Loucy (cell line): ENCODE results near the gene RHOD.

Experiments
- H2AFZ ChIP-seq: fragments of 200-600 bp; sonication (generic); 2 replicates; pipeline ENCODE4 v1.6.0; 2016; ENCODE audit warnings: antibody characterized with exemption, mild to moderate bottlenecking, low read length, moderate library complexity
- H3F3A ChIP-seq: fragments of 200-600 bp; 2 replicates; pipeline ENCODE4 v1.6.0; 2016; ENCODE audit warnings: antibody characterized with exemption, low read depth, mild to moderate bottlenecking
- H3K27me3 ChIP-seq: fragments of 200-600 bp; sonication (generic); 2 replicates; pipeline ENCODE4 v1.6.1; 2014; ENCODE audit warnings: low read length, mild to moderate bottlenecking; ENCODE audit not compliant: insufficient read depth, poor library complexity, severe bottlenecking
- H3K36me3 ChIP-seq: fragments of 200-600 bp; sonication (generic); 2 replicates; pipeline ENCODE4 v1.6.1; 2016; ENCODE audit warnings: low read length; ENCODE audit not compliant: insufficient read depth
- H3K4me1 ChIP-seq: fragments of 200-600 bp; sonication (generic); 2 replicates; pipeline ENCODE4 v1.5.1; 2014; ENCODE audit warnings: low read length, mild to moderate bottlenecking; ENCODE audit not compliant: insufficient read depth, poor library complexity, severe bottlenecking
- H3K4me2 ChIP-seq: fragments of 200-600 bp; sonication (generic); 2 replicates; pipeline ENCODE4 v1.6.0; 2014; ENCODE audit warnings: antibody characterized with exemption, low read length, low read depth, mild to moderate bottlenecking; ENCODE audit not compliant: poor library complexity, severe bottlenecking
- H3K4me3 ChIP-seq: fragments of 200-600 bp; sonication (generic); 2 replicates; pipeline ENCODE4 v1.5.1; 2014; ENCODE audit warnings: low read length, mild to moderate bottlenecking, mixed read lengths; ENCODE audit not compliant: poor library complexity, severe bottlenecking
- H3K79me2 ChIP-seq: fragments of 200-600 bp; sonication (generic); 2 replicates; pipeline ENCODE4 v1.6.1; 2014; ENCODE audit warnings: low read length; ENCODE audit not compliant: insufficient read depth
- H3K9ac ChIP-seq: fragments of 200-600 bp; sonication (generic); 2 replicates; pipeline ENCODE4 v1.6.0; 2014; ENCODE audit warnings: mild to moderate bottlenecking, low read depth, low read length, moderate library complexity; ENCODE audit not compliant: poor library complexity, severe bottlenecking
- H3K9me2 ChIP-seq: fragments of 200-600 bp; sonication (generic); replicated peaks from 2 replicates; pipeline ENCODE4 v1.6.1; 2016; ENCODE audit warnings: low read depth, low read length, mixed read lengths
- H3K9me3 ChIP-seq: fragments of 200-600 bp; sonication (generic); 2 replicates; pipeline ENCODE4 v1.6.1; 2014; ENCODE audit warnings: mild to moderate bottlenecking, antibody characterized with exemption, low read length, low read depth; ENCODE audit not compliant: insufficient read depth
- H4K20me1 ChIP-seq: fragments of 200-600 bp; sonication (generic); 2 replicates; pipeline ENCODE4 v1.6.0; 2014; ENCODE audit warnings: antibody characterized with exemption, low read length, mild to moderate bottlenecking; ENCODE audit not compliant: insufficient read depth, poor library complexity, severe bottlenecking
- EZH2phosphoT487 ChIP-seq: fragments of 200-600 bp; IDR thresholded peaks from 2 replicates; pipeline ENCODE4 v1.6.1; 2018; ENCODE audit warnings: antibody characterized with exemption, mild to moderate bottlenecking, moderate library complexity, borderline replicate concordance
- TF ChIP-seq, protein P1 (sequence below): fragments of 200-600 bp; sonication (generic); conservative IDR thresholded peaks from 2 replicates; pipeline ENCODE4 v1.5.1; 2014; ENCODE audit warnings: mild to moderate bottlenecking, antibody characterized with exemption, low read length

The RHOD gene

DNA sequence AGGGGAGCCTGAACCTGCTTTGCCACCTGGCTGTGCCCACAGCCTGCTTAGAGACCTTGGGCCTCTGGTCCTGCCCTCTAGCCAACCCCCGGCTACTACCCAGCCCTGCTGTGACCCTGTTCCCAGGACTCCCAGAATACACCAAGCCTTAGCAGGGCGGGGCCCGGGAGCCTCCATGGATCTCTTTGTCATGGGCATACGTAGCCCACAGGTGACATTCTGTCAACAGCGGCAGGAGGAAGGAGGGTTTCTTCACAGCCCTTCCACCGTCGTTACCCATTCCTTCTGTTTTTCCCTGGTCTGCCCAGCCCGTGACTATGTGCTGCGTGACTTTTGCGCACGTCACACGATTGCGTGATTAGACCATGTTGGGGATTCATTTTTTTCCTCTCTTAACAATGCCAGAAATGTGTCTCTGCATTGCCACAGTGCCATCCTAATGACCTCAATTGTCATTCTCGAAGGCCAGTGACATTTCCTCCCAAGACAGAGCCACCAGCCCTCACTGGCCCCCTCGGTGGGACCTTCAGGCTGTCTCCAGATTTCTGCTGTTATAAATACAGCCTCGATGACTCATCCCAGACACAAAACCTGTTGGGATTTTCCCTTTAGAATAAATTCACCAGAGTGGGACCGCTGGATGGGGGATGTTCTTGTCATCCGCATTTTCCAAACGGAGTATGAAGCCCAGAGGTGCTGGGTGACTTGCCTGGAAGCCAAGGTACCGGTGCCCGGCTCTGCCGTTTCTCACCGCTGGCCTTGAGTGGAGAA lies 24.7 kb upstream of the RHOD start:
- Histone ChIP-seq H3K9me3 (no peaks in the 10 kb centered on the region), H3K79me2 (no peaks in the 10 kb centered on the region), H3K9me2 (no peaks in the 10 kb centered on the region), H3K4me3 (no peak overlapping the region), H2AFZ (no peak overlapping the region), H3K4me1 (peaks cover 18% of the 10 kb centered on the region), H3K9ac (no peak overlapping the region), H3K27me3 (no peaks in the 10 kb centered on the region), H3F3A (no peaks in the 10 kb centered on the region), H3K4me2 (no peak overlapping the region), H3K36me3 (no peaks in the 10 kb centered on the region), H4K20me1 (no peaks in the 10 kb centered on the region)
- no peak for TF ChIP-seq EZH2phosphoT487
- TF ChIP-seq, protein P1, sequence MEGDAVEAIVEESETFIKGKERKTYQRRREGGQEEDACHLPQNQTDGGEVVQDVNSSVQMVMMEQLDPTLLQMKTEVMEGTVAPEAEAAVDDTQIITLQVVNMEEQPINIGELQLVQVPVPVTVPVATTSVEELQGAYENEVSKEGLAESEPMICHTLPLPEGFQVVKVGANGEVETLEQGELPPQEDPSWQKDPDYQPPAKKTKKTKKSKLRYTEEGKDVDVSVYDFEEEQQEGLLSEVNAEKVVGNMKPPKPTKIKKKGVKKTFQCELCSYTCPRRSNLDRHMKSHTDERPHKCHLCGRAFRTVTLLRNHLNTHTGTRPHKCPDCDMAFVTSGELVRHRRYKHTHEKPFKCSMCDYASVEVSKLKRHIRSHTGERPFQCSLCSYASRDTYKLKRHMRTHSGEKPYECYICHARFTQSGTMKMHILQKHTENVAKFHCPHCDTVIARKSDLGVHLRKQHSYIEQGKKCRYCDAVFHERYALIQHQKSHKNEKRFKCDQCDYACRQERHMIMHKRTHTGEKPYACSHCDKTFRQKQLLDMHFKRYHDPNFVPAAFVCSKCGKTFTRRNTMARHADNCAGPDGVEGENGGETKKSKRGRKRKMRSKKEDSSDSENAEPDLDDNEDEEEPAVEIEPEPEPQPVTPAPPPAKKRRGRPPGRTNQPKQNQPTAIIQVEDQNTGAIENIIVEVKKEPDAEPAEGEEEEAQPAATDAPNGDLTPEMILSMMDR, result no peak

DNA sequence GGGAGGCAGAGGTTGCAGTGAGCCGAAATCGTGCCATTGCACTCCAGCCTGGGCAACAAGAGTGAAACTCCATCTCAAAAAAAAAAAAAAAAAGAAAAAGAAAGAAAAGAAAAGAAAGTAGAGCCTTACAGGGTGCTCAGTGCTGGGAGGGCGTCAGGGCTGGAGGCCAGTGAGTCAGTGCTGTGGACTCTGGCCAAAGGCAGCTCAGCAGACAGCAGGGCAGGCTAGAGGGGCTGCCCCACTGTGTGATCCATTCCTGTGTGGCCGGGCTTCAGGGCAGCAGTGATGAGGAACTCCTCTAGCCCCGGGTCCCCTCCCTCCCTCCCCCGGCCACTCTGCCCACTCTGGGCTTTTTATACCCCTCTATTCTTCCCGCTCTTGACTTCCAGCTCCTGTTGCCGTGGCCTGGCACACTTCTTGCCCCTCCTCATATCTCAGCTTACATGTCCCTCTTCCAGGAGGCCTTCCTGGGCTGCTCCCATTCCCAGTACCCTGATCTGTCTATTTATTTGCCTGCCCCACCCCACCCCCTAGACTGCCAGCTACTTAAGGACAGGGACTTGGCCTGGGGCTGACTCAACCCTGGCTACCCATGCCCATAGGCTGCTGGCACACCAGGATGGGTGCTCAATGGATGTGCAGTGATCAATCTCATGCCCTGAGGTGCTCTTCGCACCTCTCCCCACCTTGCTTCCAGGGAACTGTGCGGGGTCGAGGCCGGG lies 23.7 kb upstream of the RHOD start:
- no peaks in the 10 kb centered on the region for H3K79me2 ChIP-seq
- no peaks in the 10 kb centered on the region for H3K36me3 ChIP-seq
- no peak overlapping the region for H3K9ac ChIP-seq
- TF ChIP-seq EZH2phosphoT487, result no peak
- TF ChIP-seq, protein P1, result no peak
- H3K4me3 ChIP-seq, result no peak overlapping the region
- no peaks in the 10 kb centered on the region for H3K9me3 ChIP-seq
- no peaks in the 10 kb centered on the region for H4K20me1 ChIP-seq
- H3F3A ChIP-seq, result no peaks in the 10 kb centered on the region
- no peak overlapping the region for H2AFZ ChIP-seq
- peaks cover 14% of the 10 kb centered on the region for H3K4me1 ChIP-seq
- H3K27me3 ChIP-seq, result no peaks in the 10 kb centered on the region
- no peak overlapping the region for H3K4me2 ChIP-seq
- H3K9me2 ChIP-seq, result no peaks in the 10 kb centered on the region

DNA sequence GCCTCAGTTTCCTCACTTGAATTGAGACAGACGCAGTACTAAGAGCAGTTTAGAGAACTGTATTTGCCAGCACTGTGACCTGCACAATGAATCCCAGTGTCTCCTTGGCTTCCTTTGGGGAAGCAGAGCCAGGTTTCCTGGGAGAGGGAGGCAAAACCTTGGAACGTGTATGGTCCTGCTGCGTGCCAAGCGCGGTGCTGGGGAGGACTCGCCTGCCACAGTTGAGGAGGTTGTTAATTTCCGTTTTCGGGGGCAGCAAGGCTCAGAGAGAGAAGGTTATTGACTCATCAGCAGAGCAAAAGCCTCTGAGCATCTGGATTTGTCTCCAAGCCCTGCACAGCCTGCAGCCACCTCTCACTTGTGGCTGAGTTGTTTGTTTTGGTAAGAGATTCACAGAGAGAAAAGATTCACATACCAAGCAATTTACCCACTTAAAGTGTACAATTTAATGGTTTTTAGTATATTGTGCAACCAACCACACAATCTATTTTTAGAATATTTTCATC lies 22.9 kb upstream of the RHOD start:
- no peaks in the 10 kb centered on the region for H3K9me3 ChIP-seq
- no peaks in the 10 kb centered on the region for H3K79me2 ChIP-seq
- TF ChIP-seq, protein P1, result no peak
- TF ChIP-seq EZH2phosphoT487, result no peak
- no peak overlapping the region for H3K9ac ChIP-seq
- H2AFZ ChIP-seq, result no peak overlapping the region
- no peaks in the 10 kb centered on the region for H3K9me2 ChIP-seq
- H3K27me3 ChIP-seq, result no peaks in the 10 kb centered on the region
- H4K20me1 ChIP-seq, result no peaks in the 10 kb centered on the region
- no peaks in the 10 kb centered on the region for H3K36me3 ChIP-seq
- no peaks in the 10 kb centered on the region for H3F3A ChIP-seq
- H3K4me1 ChIP-seq, result peaks cover 7% of the 10 kb centered on the region
- H3K4me3 ChIP-seq, result no peak overlapping the region
- H3K4me2 ChIP-seq, result no peak overlapping the region
